Measurements from ENCODE around the gene KRT14.

GRCh38 chr17:41588126-41588810, 1.6 kb upstream of the KRT14 start:
- no peak for TF ChIP-seq POLR2A (IDR thresholded peaks at IDR 0.05; ENCODE audit: low read depth, low read length)
- TF ChIP-seq CTCF (IDR thresholded peaks at IDR 0.05; ENCODE audit: extremely low read depth in 1 of 2, insufficient read depth in 1 of 2, low read depth in 1 of 2, low read length in 2 of 2), result no peak

Measured in endothelial cell of umbilical vein (primary cell).